ENCODE results near the gene SMIM38.

SMIM38 gene

GRCh38 chr11:69173925-69174581 is 18.3 kb downstream of the SMIM38 start:
- no peaks in the 10 kb centered on the region for H3K4me1 ChIP-seq
- no peak overlapping the region for H3K27ac ChIP-seq
- H3K27me3 ChIP-seq (ENCODE audit: control insufficient read depth, insufficient read depth, low read length): no peaks in the 10 kb centered on the region
- no peak overlapping the region for H3K4me3 ChIP-seq (ENCODE audit: low read depth, low read length)
- H3K9ac ChIP-seq: no peak overlapping the region
- no peak overlapping the region for H2AFZ ChIP-seq
- H3K79me2 ChIP-seq: no peaks in the 10 kb centered on the region
- no peaks in the 10 kb centered on the region for H3K36me3 ChIP-seq (ENCODE audit: control insufficient read depth, insufficient read depth, low read length)
- H3K9me3 ChIP-seq (ENCODE audit: control insufficient read depth, low read length): no peaks in the 10 kb centered on the region
- no peak overlapping the region for H3K4me2 ChIP-seq (ENCODE audit: low read length)
- no peak for TF ChIP-seq CTCF (IDR thresholded peaks at IDR 0.05)

DNA sequence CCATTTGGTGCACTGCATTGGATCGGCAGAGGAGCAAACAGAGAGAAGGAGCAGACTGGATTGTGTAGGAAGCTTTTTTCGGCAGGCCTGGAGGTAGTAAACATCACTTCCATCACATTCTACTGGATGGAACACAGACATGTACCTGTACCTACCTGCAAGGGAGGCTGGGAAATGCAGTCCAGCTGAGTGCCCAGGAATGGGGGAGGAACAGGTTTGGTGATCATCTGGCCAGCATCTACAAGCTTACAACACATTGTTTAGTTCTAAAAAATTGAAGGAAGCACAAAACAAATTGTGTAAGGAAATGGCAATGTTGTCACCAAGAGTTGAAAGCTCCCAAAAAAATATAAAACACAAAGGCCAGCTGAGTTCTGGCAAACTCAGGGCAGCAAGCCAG is 19.1 kb downstream of the SMIM38 start:
- no peaks in the 10 kb centered on the region for H3K36me3 ChIP-seq (ENCODE audit: control insufficient read depth, insufficient read depth, low read length)
- no peaks in the 10 kb centered on the region for H3K79me2 ChIP-seq
- H3K27ac ChIP-seq: no peak overlapping the region
- no peak overlapping the region for H3K4me2 ChIP-seq (ENCODE audit: low read length)
- no peak overlapping the region for H2AFZ ChIP-seq
- no peaks in the 10 kb centered on the region for H3K4me1 ChIP-seq
- no peak for TF ChIP-seq CTCF (IDR thresholded peaks at IDR 0.05)
- no peaks in the 10 kb centered on the region for H3K9me3 ChIP-seq (ENCODE audit: control insufficient read depth, low read length)
- H3K4me3 ChIP-seq (ENCODE audit: low read depth, low read length): no peak overlapping the region
- H3K27me3 ChIP-seq (ENCODE audit: control insufficient read depth, insufficient read depth, low read length): no peaks in the 10 kb centered on the region
- no peak overlapping the region for H3K9ac ChIP-seq

DNA sequence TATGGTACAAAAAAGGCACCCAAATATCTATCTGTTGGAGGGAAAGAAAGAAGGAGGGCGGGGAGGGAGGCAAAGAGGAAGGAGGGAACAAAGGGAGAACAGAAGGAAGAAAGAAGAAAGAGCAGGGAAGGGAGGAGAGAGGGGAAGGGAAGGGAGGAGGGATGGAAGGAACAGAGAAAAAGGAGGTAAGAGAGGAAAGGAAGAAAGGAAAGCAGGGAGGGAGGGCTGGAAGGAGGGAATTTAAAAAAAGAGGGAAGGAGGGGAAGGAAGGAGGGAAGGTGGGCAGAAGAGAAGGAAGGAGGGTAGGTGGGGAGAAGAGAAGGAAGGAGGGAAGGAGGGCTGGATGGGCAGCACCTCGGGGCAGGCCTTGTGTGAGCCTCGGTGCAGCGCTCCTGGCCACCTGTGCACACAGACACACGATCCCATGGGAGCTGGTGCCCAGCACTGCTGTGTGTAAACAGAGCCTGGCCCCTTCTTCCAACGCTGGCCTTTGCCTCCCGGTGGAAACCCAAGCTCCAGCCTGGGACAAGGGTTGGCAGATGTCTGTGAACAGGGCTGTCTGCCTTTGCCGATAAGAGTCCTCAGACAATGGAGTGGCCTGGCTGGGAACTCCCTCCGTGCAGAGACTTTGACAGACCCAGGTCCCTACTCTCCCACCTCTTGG is 23.2 kb downstream of the SMIM38 start:
- Histone ChIP-seq H3K4me1 (no peaks in the 10 kb centered on the region), H3K4me2 (ENCODE audit: low read length) (no peak overlapping the region), H3K9ac (no peak overlapping the region), H2AFZ (no peak overlapping the region), H3K36me3 (ENCODE audit: control insufficient read depth, insufficient read depth, low read length) (no peaks in the 10 kb centered on the region), H3K9me3 (ENCODE audit: control insufficient read depth, low read length) (no peaks in the 10 kb centered on the region), H3K27ac (no peak overlapping the region), H3K4me3 (ENCODE audit: low read depth, low read length) (no peak overlapping the region), H3K79me2 (no peaks in the 10 kb centered on the region), H3K27me3 (ENCODE audit: control insufficient read depth, insufficient read depth, low read length) (no peaks in the 10 kb centered on the region)
- no peak for TF ChIP-seq CTCF (IDR thresholded peaks at IDR 0.05)

DNA sequence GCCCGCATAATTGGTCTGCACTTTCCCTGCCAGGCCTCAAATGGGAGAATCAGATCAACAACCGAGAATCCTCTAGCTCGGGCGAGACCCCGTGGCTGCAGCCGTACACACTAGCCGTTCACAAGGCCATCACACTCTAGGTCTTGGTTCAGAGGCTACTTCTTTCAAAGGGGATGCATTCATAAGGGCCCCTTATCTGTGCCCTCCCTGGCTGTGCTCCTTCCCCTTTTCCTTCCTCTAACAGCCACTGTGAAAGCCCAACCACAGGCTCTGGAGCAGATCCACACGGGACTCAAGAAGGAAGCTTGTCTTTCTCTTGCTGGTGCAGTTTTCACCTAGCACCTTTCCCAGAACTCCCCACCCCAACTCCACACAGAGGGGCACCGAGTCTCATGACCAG is 24.5 kb downstream of the SMIM38 start:
- H3K9me3 ChIP-seq (ENCODE audit: control insufficient read depth, low read length): no peaks in the 10 kb centered on the region
- no peaks in the 10 kb centered on the region for H3K27me3 ChIP-seq (ENCODE audit: control insufficient read depth, insufficient read depth, low read length)
- H3K79me2 ChIP-seq: no peaks in the 10 kb centered on the region
- H3K9ac ChIP-seq: no peak overlapping the region
- no peak overlapping the region for H2AFZ ChIP-seq
- H3K36me3 ChIP-seq (ENCODE audit: control insufficient read depth, insufficient read depth, low read length): no peaks in the 10 kb centered on the region
- no peak for TF ChIP-seq CTCF (IDR thresholded peaks at IDR 0.05)
- H3K4me1 ChIP-seq: no peaks in the 10 kb centered on the region
- H3K27ac ChIP-seq: no peak overlapping the region
- H3K4me3 ChIP-seq (ENCODE audit: low read depth, low read length): no peak overlapping the region
- no peak overlapping the region for H3K4me2 ChIP-seq (ENCODE audit: low read length)

DNA sequence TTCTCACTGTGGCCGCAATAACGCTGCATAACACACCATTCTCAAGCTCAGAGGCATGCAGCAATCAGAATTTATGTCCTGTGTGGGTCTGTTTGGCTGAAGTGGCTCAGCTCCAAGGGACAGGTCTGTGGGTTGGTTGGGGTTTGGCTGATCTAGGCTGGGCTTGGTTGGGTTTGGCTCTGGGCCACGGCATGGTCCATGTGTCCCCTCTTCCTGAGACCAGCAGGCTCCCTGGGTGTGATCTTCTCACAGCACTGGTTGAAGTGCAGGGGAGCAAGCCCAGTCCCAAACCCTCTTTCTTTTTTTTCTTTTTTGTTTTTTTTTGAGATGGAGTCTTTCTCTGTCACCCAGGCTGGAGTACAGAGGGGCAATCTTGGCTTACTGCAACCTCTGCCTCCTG is 25.0 kb downstream of the SMIM38 start:
- H3K27me3 ChIP-seq (ENCODE audit: control insufficient read depth, insufficient read depth, low read length): no peaks in the 10 kb centered on the region
- H3K9ac ChIP-seq: no peak overlapping the region
- no peak overlapping the region for H3K27ac ChIP-seq
- no peak for TF ChIP-seq CTCF (IDR thresholded peaks at IDR 0.05)
- no peaks in the 10 kb centered on the region for H3K36me3 ChIP-seq (ENCODE audit: control insufficient read depth, insufficient read depth, low read length)
- H2AFZ ChIP-seq: no peak overlapping the region
- H3K79me2 ChIP-seq: no peaks in the 10 kb centered on the region
- no peak overlapping the region for H3K4me2 ChIP-seq (ENCODE audit: low read length)
- no peaks in the 10 kb centered on the region for H3K4me1 ChIP-seq
- H3K4me3 ChIP-seq (ENCODE audit: low read depth, low read length): no peak overlapping the region
- no peaks in the 10 kb centered on the region for H3K9me3 ChIP-seq (ENCODE audit: control insufficient read depth, low read length)
